ENCODE measurements around the gene SLCO3A1. TPM values are rescaled to one million over a fixed set of nuclear protein-coding genes. Genes with fewer than 3 reads are reported as not detected.
A peak's percentile ranks its signal among the peaks of the same experiment; 100 is the strongest.

SLCO3A1 gene
- total RNA-seq, 4 donors from 2014 or later: 10.9 to 18.1 (median 14.2) TPM

DNA sequence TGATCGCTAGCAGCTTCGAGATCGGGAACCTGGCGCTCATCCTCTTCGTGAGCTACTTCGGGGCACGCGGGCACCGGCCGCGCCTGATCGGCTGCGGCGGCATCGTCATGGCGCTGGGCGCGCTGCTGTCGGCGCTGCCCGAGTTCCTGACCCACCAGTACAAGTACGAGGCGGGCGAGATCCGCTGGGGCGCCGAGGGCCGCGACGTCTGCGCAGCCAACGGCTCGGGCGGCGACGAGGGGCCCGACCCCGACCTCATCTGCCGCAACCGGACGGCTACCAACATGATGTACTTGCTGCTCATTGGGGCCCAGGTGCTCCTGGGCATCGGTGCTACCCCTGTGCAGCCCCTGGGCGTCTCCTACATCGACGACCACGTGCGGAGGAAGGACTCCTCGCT, 62.5 kb downstream of the SLCO3A1 start:
- intact Hi-C loops (cut with DNase I): no loop called here
- H3K27ac ChIP-seq: no peak overlapping the region
- 90% methylated on average over 46 of the region's 48 CpGs; no CpG with 5 or more reads in 1 of the 2 donors for WGBS, 2 donors
- TF ChIP-seq CTCF (IDR thresholded peaks at IDR 0.05) (no peak), POLR2A (IDR thresholded peaks at IDR 0.05) (no peak)
- H3K27me3 ChIP-seq: no peaks in the 10 kb centered on the region
- no peak overlapping the region for H3K4me3 ChIP-seq
- DNase-seq: no peak
- H3K4me1 ChIP-seq: peaks cover 2 to 37% (median 7%) of the 10 kb centered on the region in 3 donors
- no peaks in the 10 kb centered on the region for H3K9me3 ChIP-seq
- H3K36me3 ChIP-seq: peaks cover 0 to 23% (median 0%) of the 10 kb centered on the region in 3 donors

DNA sequence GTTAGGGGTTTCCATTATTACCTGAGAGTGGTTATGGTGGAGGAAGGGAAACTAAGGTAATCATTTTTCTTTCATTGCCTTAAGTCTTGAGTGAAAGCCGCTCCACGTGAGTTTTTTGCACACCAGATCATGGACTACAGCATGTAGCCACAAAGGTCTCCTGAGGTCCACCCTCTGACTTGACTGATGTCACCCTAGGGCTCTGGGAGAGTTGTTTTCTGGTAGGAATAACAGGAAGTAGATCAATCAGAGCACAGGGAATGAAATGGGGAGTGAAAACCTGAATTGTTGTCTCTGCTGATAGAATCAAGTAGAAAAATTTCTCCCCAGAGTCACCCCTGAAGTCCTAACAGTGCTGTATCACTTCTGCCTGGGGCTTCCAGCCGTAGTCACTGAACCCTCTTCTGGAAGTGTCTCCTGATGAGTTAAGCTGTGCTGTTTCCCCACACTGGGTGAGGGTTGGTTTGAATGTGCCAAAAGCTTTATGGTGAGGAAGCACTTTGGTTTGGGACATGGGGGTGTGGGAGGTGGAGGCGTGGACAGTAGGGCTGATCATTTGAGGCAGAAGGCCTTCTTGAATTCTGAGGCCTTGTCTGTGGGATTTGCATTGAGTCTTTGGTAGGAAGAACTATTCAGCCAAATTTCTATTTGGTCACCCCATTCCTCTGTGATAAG, 64.3 kb downstream of the SLCO3A1 start:
- H3K27ac ChIP-seq: peak overlapping the region in 1 of 4 donors; percentile 6
- no peaks in the 10 kb centered on the region for H3K9me3 ChIP-seq
- no peak for TF ChIP-seq CTCF (IDR thresholded peaks at IDR 0.05)
- no peak for TF ChIP-seq POLR2A (IDR thresholded peaks at IDR 0.05)
- DNase-seq: no peak
- peaks cover 13 to 42% (median 20%) of the 10 kb centered on the region in 3 donors for H3K4me1 ChIP-seq
- H3K4me3 ChIP-seq: no peak overlapping the region
- H3K36me3 ChIP-seq: peaks cover 0 to 23% (median 0%) of the 10 kb centered on the region in 3 donors
- H3K27me3 ChIP-seq: no peaks in the 10 kb centered on the region
- intact Hi-C loops (cut with DNase I): no loop called here
- 91 to 94% methylated on average over 4 of the region's 4 CpGs for WGBS, 2 donors

DNA sequence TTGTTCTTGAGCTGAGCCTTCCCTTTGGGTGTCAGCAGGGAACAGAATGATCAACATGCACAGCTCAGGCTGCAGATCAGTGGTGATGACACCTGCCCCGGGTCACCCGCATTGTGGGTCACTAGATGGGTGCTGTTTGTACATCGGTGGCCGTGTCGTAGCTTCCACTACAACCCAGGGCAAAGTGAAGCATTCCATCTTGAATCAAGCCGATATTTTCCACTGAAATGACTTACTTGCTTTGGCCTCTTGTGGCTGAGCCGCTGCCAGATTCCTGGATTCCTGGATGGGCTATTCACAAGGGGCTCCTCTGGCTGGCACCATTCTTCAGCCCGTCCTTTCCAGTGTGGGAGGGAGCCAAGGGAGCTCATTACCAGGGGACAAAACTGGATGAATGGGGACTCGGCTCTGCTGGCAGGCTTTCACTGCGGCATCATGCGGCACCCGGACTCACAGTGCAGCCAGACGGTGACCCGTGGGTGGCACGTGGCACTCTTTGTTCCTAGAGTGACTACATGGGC, 65.6 kb downstream of the SLCO3A1 start:
- intact Hi-C loops (cut with DNase I): no loop called here
- no peaks in the 10 kb centered on the region for H3K9me3 ChIP-seq
- H3K4me1 ChIP-seq: peaks cover 14 to 41% (median 16%) of the 10 kb centered on the region in 3 donors
- H3K27me3 ChIP-seq: no peaks in the 10 kb centered on the region
- WGBS, 2 donors: 89 to 90% methylated on average over 7 to 13 of the region's 15 CpGs
- no peak overlapping the region for H3K27ac ChIP-seq
- H3K4me3 ChIP-seq: no peak overlapping the region
- peaks cover 0 to 23% (median 0%) of the 10 kb centered on the region in 3 donors for H3K36me3 ChIP-seq
- TF ChIP-seq CTCF (IDR thresholded peaks at IDR 0.05) (no peak), POLR2A (IDR thresholded peaks at IDR 0.05) (no peak)
- DNase-seq: no peak

- peak overlapping the region in 1 of 4 donors; percentile 17 for H3K4me3 ChIP-seq
- no peaks in the 10 kb centered on the region for H3K27me3 ChIP-seq
- peaks cover 0 to 15% (median 0%) of the 10 kb centered on the region in 3 donors for H3K36me3 ChIP-seq
- peak overlapping the region in 3 of 4 donors; percentile 26 to 64 (median 48) for H3K27ac ChIP-seq
- intact Hi-C loops (cut with DNase I): no loop called here
- peaks cover 18 to 60% (median 19%) of the 10 kb centered on the region in 3 donors for H3K4me1 ChIP-seq
- WGBS, 2 donors: 45 to 58% methylated on average over 5 of the region's 5 CpGs
- no peak for DNase-seq
- TF ChIP-seq CTCF (IDR thresholded peaks at IDR 0.05) (no peak), POLR2A (IDR thresholded peaks at IDR 0.05) (no peak)
- no peaks in the 10 kb centered on the region for H3K9me3 ChIP-seq
These were observed 67.8 kb downstream of the SLCO3A1 start for GRCh38 chr15:91921188-91921842.

DNA sequence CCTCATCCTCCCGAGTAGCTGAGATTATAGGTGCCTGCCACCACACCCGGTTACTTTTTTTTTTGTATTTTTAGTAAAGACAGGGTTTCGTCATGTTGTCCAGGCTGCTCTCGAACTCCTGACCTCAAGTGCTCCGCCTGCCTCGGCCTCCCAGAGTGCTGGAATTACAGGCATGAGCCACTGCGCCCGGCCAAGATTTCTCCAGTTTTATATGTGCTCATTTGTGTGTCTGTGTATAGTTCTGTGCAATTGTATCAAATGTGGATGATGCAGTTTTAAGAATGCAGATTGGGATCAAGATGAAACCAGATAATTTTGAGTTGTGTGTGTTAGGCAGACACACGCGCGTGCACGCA, 68.3 kb downstream of the SLCO3A1 start:
- Histone ChIP-seq H3K9me3 (no peaks in the 10 kb centered on the region), H3K36me3 (peaks cover 0 to 10% (median 0%) of the 10 kb centered on the region in 3 donors), H3K4me3 (peak overlapping the region in 1 of 4 donors; percentile 17), H3K27me3 (no peaks in the 10 kb centered on the region), H3K27ac (peak overlapping the region in 3 of 4 donors; percentile 26 to 64 (median 48)), H3K4me1 (peaks cover 18 to 65% (median 19%) of the 10 kb centered on the region in 3 donors)
- WGBS, 2 donors: 49 to 69% methylated on average over 12 of the region's 12 CpGs
- DNase-seq: no peak
- TF ChIP-seq CTCF (IDR thresholded peaks at IDR 0.05) (no peak), POLR2A (IDR thresholded peaks at IDR 0.05) (no peak)
- intact Hi-C loops (cut with DNase I): no loop called here
